ENCODE results near the gene KATNAL2.

DNA sequence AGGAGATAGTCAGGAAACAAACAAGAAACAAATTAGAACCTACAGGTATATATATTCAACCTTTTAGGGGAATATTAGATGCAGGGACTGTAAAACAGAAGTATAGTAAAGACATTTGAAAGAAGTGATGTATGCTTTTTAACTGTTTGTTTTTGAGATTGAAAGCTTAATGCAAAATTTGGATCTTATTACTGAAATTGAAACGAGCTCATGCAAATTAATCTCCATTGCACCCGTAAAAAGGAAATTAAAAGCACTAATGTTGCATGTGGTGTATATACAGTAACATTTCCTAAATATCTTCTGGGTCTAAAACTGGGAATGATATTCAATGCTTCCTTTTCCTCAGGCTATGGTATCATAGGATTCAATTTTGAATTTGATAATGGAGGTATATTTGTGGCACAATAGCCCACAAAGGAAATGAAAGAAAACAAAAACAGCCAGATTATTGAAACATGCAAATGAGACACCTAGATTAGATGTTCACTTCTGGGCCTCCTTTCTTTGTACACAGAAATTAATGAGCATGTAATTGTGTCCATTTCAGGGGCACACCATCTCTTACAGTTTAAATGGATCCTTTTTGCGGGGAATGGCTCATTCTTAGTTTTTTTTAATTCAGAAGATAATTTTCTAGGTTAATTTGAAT is 119.7 kb downstream of the KATNAL2 start:
- TF ChIP-seq GATA2 (IDR thresholded peaks at IDR 0.05; ENCODE audit: low read depth, low read length), result no peak
- TF ChIP-seq GATA3 (IDR thresholded peaks at IDR 0.05; ENCODE audit: low read depth, low read length), result no peak
